GM12874 (cell line): ENCODE measurements around the gene SLC35G3.

Experiments
- CTCF ChIP-seq: IDR thresholded peaks from 2 replicates; pipeline ENCODE4 v1.5.1; 2011; ENCODE audit warnings: low read depth, mild to moderate bottlenecking, control low read depth, low read length, moderate library complexity; ENCODE audit not compliant: insufficient read depth

Gene SLC35G3

DNA sequence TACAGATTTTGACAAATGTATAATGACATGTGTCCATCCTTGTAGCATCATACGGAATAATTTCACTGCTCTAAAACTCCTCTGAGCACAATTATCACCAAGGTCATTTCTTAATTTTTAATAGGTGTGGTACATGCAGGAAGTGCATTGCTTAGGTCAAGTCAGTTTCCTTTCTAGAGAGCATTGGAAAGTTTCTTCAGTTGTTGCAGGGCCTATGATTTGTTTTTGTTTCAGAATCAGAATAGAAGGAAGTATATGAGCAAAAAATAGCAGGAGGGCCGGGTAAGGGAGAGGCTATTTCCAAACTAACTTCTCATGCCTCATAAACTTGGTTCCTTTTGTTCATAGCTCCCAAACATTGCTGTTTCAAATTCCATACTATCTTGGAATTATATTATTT is 24.7 kb upstream of the SLC35G3 start:
- no peak for TF ChIP-seq CTCF

DNA sequence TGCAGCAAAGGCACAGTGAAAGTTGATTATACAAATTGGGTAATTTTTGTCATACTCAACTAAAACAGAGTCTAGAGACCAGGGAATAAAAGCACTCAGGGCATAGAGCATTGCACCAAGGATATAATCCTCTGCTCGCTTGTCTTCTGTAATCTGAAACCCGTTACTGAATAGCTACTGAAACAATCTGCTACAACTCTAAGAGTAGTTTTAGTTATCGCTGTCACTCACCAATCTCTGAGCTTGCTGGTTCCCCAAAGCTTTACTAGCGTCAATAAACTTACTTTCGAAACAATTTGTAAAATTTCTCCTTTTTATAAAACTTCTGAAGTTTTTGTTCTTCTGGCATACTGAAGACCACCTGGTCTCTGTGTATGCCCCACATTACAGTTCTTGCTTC is 22.9 kb upstream of the SLC35G3 start:
- no peak for TF ChIP-seq CTCF

- no peak for TF ChIP-seq CTCF
Measured at GRCh38 chr17:35214631-35215273, 20.6 kb upstream of the SLC35G3 start.

DNA sequence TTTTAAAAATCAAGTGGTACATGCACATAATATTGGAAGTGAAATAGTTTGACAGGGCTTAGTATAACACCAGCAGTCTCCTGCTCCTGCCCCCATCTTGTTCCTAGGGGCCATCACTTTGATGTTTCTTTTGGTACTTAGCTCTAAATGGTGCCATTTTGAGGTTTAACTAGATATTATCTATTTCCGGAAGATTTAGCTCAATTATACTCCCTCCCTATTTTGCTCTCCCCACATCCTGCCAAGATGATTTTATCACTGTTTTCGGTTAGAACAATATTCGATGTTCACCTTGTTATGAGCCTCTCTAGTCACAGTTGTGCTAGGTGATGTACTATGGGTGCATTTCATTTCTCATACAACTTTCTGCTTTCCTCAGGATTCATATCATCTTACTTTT is 20.0 kb upstream of the SLC35G3 start:
- no peak for TF ChIP-seq CTCF

- no peak for TF ChIP-seq CTCF
Measured at GRCh38 chr17:35213412-35213940, 19.3 kb upstream of the SLC35G3 start.

DNA sequence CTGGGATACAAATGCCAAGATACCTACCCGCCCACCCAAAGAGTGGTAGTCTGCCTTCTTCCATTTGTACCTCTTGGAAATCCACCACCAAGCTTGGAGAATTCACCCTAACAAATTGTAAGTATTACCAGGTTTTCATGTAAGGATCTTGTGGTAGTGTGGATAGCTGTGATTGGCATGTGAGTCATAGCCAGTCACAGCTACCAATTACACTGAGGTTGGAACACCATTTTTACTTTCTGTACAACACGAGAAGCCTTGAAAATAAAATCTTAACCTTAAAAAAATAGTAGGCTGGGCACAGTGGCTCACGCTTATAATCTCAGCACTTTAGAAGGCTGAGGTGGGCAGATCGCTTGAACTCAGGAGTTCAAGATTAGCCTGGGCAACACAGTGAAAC is 18.5 kb upstream of the SLC35G3 start:
- no peak for TF ChIP-seq CTCF

- TF ChIP-seq CTCF = no peak
Measured at GRCh38 chr17:35210741-35211140, 16.5 kb upstream of the SLC35G3 start.
